Liver (tissue), 9 donors: Measurements from ENCODE around the gene GLT8D2. TPM values are rescaled to one million over a fixed set of nuclear protein-coding genes. Genes with fewer than 3 reads are reported as not detected.

Experiments used
- DNase-seq: peaks from one replicate; pipeline ENCODE4 v3.0.0-alpha.2; 2017; ENCODE audit warnings: low spot score
- H3K27ac ChIP-seq, 2 donors: one replicate each; pipeline ENCODE4 v1.7.0; 2013; ENCODE audit warnings: inconsistent platforms in 2 of 2, low read length in 2 of 2, control low read depth in 1 of 2, low read depth in 1 of 2, mild to moderate bottlenecking in 1 of 2
- H3K27me3 ChIP-seq, 4 donors: one replicate each; pipeline versions ENCODE4 v1.6.1 to v1.7.0; 2013; ENCODE audit warnings: low read length in 3 of 4, inconsistent platforms in 1 of 4, mild to moderate bottlenecking in 1 of 4, moderate library complexity in 1 of 4; ENCODE audit not compliant: control insufficient read depth in 4 of 4, insufficient read depth in 4 of 4
- H3K36me3 ChIP-seq, 4 donors: one replicate each; pipeline versions ENCODE4 v1.6.1 to v1.7.0; 2013; ENCODE audit warnings: low read length in 3 of 4, mild to moderate bottlenecking in 3 of 4, low read depth in 1 of 4, moderate library complexity in 1 of 4; ENCODE audit not compliant: control insufficient read depth in 4 of 4, insufficient read depth in 3 of 4
- H3K4me1 ChIP-seq, 4 donors: one replicate each; pipeline versions ENCODE4 v1.6.1 to v1.7.0; 2013; ENCODE audit warnings: low read length in 3 of 4, mild to moderate bottlenecking in 3 of 4, moderate library complexity in 1 of 4; ENCODE audit not compliant: control insufficient read depth in 4 of 4, insufficient read depth in 4 of 4
- H3K4me3 ChIP-seq, 3 donors: one replicate each; pipeline versions ENCODE4 v1.6.1 to v1.7.0; 2013; ENCODE audit warnings: low read length in 3 of 3, control low read depth in 1 of 3, low read depth in 1 of 3, mild to moderate bottlenecking in 1 of 3
- H3K9ac ChIP-seq, 2 donors: one replicate each; pipeline ENCODE4 v1.7.0; 2013; ENCODE audit warnings: low read length in 2 of 2, mild to moderate bottlenecking in 2 of 2, moderate library complexity in 2 of 2, control low read depth in 1 of 2, low read depth in 1 of 2
- H3K9me3 ChIP-seq, 4 donors: one replicate each; pipeline versions ENCODE4 v1.6.1 to v1.7.0; 2013; ENCODE audit warnings: low read length in 3 of 4; ENCODE audit not compliant: control insufficient read depth in 4 of 4
- FOXA2 ChIP-seq: IDR thresholded peaks from 2 replicates; pipeline ENCODE4 v1.6.1; 2016; ENCODE audit warnings: antibody characterized with exemption
- GABPA ChIP-seq, 2 donors: IDR thresholded peaks in 1 of 2; conservative IDR thresholded peaks in 1 of 2; 2 replicates each; pipeline ENCODE4 v1.6.1; 2016; ENCODE audit warnings: antibody characterized with exemption in 2 of 2, mild to moderate bottlenecking in 1 of 2, moderate library complexity in 1 of 2
- HNF4A ChIP-seq, 2 donors: conservative IDR thresholded peaks; 2 replicates each; pipeline ENCODE4 v1.6.1; 2016; ENCODE audit warnings: antibody characterized with exemption in 2 of 2, mild to moderate bottlenecking in 2 of 2
- HNF4G ChIP-seq: IDR thresholded peaks from 2 replicates; pipeline ENCODE4 v1.6.1; 2016; ENCODE audit warnings: antibody characterized with exemption
- NR2F2 ChIP-seq: IDR thresholded peaks from 2 replicates; pipeline ENCODE4 v1.6.1; 2016; ENCODE audit warnings: antibody characterized with exemption
- RAD21 ChIP-seq, 2 donors: IDR thresholded peaks; 2 replicates each; pipeline ENCODE4 v1.6.1; 2016; ENCODE audit warnings: antibody characterized with exemption in 2 of 2, mild to moderate bottlenecking in 2 of 2
- RXRA ChIP-seq, 2 donors: IDR thresholded peaks; 2 replicates each; pipeline ENCODE4 v1.6.1; 2017 to 2018; ENCODE audit warnings: antibody characterized with exemption in 2 of 2, mild to moderate bottlenecking in 1 of 2
- SP1 ChIP-seq: IDR thresholded peaks from 2 replicates; pipeline ENCODE4 v1.6.1; 2018; ENCODE audit warnings: antibody characterized with exemption, mild to moderate bottlenecking
- YY1 ChIP-seq: IDR thresholded peaks from 2 replicates; pipeline ENCODE4 v1.6.1; 2016; ENCODE audit warnings: antibody characterized with exemption, mild to moderate bottlenecking
- WGBS: extraction: QIAGEN DNeasy Blood & Tissue Kit; methylation state at CpG from one replicate; pipeline ENCODE4 v1.1.7; 2013; 5-methylcytosine and 5-hydroxymethylcytosine counted together
- polyA plus RNA-seq, 2 donors: library from polyadenylated mRNA; stranded (reverse) in 1 of 2; unstranded in 1 of 2; fragments of 200-250 nt in 1 of 2; fragments of >200 nt in 1 of 2; fragmentation: Nextera tagmentation in 1 of 2; extraction: Ambion mirVana in 1 of 2; gene quantifications; one replicate each; pipeline versions ENCODE4 v1.2.1 to v1.2.3, GENCODE V29; 2013 to 2015
- total RNA-seq, 2 donors: library from RNA; depleted of rRNA; stranded (reverse); fragments of >200 nt; gene quantifications; one replicate each; pipeline ENCODE4 v1.2.3, GENCODE V29; 2014
- TF ChIP-seq, protein P1 (sequence below): IDR thresholded peaks from 2 replicates; pipeline ENCODE4 v1.6.1; 2016; ENCODE audit warnings: antibody characterized with exemption
- TF ChIP-seq, protein P2 (sequence below): IDR thresholded peaks from 2 replicates; pipeline ENCODE4 v1.6.1; 2016; ENCODE audit warnings: antibody characterized with exemption
- TF ChIP-seq, protein P3 (sequence below): IDR thresholded peaks from 2 replicates; pipeline ENCODE4 v1.6.1; 2016; ENCODE audit warnings: antibody characterized with exemption
- TF ChIP-seq, protein P4 (sequence below): IDR thresholded peaks from 2 replicates; pipeline ENCODE4 v1.6.1; 2016; ENCODE audit warnings: antibody characterized with exemption, mild to moderate bottlenecking
- TF ChIP-seq, protein P5 (sequence below): fragments of 150-350 bp; IDR thresholded peaks from 2 replicates; pipeline ENCODE4 v1.5.1; 2017; ENCODE audit warnings: improper control_type of control experiment, low read depth, low read length; ENCODE audit not compliant: missing input control
- donor health status: healthy.
- donor health status: healthy.
- donor health status: healthy.
- donor health status: healthy.
- donor health status: healthy.

GLT8D2 gene
- total and polyA plus RNA-seq, 4 donors, result 0.79 to 1.4 (median 1.2) TPM

DNA sequence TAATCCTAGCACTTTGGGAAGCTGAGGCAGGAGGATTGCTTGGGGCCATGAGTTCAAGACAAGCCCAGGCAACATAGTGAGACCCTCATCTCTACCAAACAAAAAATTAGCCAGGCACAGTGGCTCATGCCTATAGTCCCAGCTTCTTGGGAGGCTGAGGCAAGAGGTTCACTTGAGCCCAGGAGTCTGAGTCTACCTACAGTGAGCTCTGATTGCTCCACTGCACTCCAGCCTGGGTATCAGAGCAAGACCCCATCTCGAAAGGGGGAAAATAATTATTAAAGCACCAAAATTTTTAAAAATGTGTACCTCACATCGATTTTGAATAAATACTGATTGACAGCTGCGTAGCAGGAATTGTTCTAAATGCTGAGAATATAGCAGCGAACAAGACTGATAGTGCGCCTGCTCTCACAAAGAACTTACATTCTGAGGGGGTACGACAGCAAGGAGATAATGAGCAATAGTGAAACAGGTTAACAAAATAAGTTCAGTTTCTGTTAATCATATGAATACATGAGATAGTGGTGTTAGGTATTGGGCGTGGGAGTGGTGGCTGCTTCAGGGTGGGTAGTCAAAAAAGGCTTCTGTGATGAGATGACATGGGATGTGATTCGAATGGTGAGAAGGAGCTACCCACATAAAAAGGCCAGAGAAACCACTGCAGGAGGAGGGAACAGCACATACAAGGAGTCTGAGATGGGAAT is 33.9 kb upstream of the GLT8D2 start:
- H3K36me3 ChIP-seq, result peaks cover 7 to 46% (median 30%) of the 10 kb centered on the region in 4 donors

DNA sequence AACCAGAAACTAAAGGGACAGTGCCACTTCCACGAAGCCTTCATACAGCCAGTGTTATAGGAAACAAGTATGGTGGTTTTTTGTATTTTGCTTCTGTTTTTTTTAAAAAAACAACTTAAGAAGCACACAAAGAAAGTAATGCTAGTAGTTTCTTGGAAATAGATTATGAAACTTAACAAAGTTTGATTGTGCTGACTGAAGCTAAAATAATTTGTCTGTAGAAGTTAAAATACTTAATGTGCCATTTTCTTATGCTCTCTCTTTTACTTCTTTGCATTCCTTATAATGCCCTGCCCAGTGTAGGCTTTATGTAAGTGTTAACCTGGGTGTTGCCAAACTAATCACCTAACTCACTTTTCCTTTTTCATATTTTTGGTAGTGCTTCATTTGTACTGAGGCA is 30.8 kb upstream of the GLT8D2 start:
- no peaks in the 10 kb centered on the region for H3K9me3 ChIP-seq
- DNase-seq, result no peak
- H3K4me3 ChIP-seq, result no peak overlapping the region
- 85% methylated on average over 1 of the region's 1 CpG for WGBS
- no peak overlapping the region for H3K9ac ChIP-seq
- H3K4me1 ChIP-seq, result peaks cover 0 to 1% (median 0%) of the 10 kb centered on the region in 4 donors
- H3K36me3 ChIP-seq, result peaks cover 3 to 32% (median 13%) of the 10 kb centered on the region in 4 donors
- H3K27me3 ChIP-seq, result no peaks in the 10 kb centered on the region
- H3K27ac ChIP-seq, result no peak overlapping the region
- TF ChIP-seq HNF4G, result no peak
- TF ChIP-seq, protein P1, sequence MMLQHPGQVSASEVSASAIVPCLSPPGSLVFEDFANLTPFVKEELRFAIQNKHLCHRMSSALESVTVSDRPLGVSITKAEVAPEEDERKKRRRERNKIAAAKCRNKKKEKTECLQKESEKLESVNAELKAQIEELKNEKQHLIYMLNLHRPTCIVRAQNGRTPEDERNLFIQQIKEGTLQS, result no peak
- no peak for TF ChIP-seq GABPA (IDR thresholded peaks at IDR 0.05 in 1 of 2, conservative IDR thresholded peaks at IDR 0.05 in 1 of 2)
- no peak for TF ChIP-seq YY1
- TF ChIP-seq RAD21 (IDR thresholded peaks at IDR 0.05), result no peak
- no peak for TF ChIP-seq HNF4A (conservative IDR thresholded peaks at IDR 0.05)
- TF ChIP-seq, protein P2, sequence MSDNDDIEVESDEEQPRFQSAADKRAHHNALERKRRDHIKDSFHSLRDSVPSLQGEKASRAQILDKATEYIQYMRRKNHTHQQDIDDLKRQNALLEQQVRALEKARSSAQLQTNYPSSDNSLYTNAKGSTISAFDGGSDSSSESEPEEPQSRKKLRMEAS, result no peak
- no peak for TF ChIP-seq NR2F2
- TF ChIP-seq, protein P3, sequence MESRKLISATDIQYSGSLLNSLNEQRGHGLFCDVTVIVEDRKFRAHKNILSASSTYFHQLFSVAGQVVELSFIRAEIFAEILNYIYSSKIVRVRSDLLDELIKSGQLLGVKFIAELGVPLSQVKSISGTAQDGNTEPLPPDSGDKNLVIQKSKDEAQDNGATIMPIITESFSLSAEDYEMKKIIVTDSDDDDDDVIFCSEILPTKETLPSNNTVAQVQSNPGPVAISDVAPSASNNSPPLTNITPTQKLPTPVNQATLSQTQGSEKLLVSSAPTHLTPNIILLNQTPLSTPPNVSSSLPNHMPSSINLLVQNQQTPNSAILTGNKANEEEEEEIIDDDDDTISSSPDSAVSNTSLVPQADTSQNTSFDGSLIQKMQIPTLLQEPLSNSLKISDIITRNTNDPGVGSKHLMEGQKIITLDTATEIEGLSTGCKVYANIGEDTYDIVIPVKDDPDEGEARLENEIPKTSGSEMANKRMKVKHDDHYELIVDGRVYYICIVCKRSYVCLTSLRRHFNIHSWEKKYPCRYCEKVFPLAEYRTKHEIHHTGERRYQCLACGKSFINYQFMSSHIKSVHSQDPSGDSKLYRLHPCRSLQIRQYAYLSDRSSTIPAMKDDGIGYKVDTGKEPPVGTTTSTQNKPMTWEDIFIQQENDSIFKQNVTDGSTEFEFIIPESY, result no peak
- TF ChIP-seq RXRA (IDR thresholded peaks at IDR 0.05), result no peak

More for the DNA sequence above, 33.9 kb upstream of the GLT8D2 start:
- Histone ChIP-seq H3K9me3 (no peaks in the 10 kb centered on the region), H3K4me1 (no peaks in the 10 kb centered on the region), H3K27ac (no peak overlapping the region), H3K4me3 (no peak overlapping the region), H3K27me3 (no peaks in the 10 kb centered on the region), H3K9ac (no peak overlapping the region)
- TF ChIP-seq NR2F2 (no peak), RAD21 (IDR thresholded peaks at IDR 0.05) (no peak), HNF4A (conservative IDR thresholded peaks at IDR 0.05) (no peak), HNF4G (no peak), SP1 (no peak), FOXA2 (no peak), GABPA (IDR thresholded peaks at IDR 0.05 in 1 of 2, conservative IDR thresholded peaks at IDR 0.05 in 1 of 2) (no peak)
- TF ChIP-seq, protein P4, sequence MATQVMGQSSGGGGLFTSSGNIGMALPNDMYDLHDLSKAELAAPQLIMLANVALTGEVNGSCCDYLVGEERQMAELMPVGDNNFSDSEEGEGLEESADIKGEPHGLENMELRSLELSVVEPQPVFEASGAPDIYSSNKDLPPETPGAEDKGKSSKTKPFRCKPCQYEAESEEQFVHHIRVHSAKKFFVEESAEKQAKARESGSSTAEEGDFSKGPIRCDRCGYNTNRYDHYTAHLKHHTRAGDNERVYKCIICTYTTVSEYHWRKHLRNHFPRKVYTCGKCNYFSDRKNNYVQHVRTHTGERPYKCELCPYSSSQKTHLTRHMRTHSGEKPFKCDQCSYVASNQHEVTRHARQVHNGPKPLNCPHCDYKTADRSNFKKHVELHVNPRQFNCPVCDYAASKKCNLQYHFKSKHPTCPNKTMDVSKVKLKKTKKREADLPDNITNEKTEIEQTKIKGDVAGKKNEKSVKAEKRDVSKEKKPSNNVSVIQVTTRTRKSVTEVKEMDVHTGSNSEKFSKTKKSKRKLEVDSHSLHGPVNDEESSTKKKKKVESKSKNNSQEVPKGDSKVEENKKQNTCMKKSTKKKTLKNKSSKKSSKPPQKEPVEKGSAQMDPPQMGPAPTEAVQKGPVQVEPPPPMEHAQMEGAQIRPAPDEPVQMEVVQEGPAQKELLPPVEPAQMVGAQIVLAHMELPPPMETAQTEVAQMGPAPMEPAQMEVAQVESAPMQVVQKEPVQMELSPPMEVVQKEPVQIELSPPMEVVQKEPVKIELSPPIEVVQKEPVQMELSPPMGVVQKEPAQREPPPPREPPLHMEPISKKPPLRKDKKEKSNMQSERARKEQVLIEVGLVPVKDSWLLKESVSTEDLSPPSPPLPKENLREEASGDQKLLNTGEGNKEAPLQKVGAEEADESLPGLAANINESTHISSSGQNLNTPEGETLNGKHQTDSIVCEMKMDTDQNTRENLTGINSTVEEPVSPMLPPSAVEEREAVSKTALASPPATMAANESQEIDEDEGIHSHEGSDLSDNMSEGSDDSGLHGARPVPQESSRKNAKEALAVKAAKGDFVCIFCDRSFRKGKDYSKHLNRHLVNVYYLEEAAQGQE, result no peak
- TF ChIP-seq, protein P1, result no peak
- TF ChIP-seq, protein P3, result no peak
- TF ChIP-seq, protein P5, sequence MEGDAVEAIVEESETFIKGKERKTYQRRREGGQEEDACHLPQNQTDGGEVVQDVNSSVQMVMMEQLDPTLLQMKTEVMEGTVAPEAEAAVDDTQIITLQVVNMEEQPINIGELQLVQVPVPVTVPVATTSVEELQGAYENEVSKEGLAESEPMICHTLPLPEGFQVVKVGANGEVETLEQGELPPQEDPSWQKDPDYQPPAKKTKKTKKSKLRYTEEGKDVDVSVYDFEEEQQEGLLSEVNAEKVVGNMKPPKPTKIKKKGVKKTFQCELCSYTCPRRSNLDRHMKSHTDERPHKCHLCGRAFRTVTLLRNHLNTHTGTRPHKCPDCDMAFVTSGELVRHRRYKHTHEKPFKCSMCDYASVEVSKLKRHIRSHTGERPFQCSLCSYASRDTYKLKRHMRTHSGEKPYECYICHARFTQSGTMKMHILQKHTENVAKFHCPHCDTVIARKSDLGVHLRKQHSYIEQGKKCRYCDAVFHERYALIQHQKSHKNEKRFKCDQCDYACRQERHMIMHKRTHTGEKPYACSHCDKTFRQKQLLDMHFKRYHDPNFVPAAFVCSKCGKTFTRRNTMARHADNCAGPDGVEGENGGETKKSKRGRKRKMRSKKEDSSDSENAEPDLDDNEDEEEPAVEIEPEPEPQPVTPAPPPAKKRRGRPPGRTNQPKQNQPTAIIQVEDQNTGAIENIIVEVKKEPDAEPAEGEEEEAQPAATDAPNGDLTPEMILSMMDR, result no peak
- DNase-seq, result no peak
- WGBS, result 93% methylated on average over 8 of the region's 8 CpGs
